Renal cortex interstitium (tissue), 11 donors: ENCODE data around the gene PAPPA. TPM values are rescaled to one million over a fixed set of nuclear protein-coding genes. Genes with fewer than 3 reads are reported as not detected.

Experiments
- DNase-seq, 11 donors: peaks; one replicate each; pipeline ENCODE4 v3.0.0-alpha.2; 2013; ENCODE audit warnings: low read depth in 9 of 11, low spot score in 4 of 11; ENCODE audit errors: extremely low read depth in 1 of 11
- polyA plus RNA-seq, 3 donors: library from polyadenylated mRNA; unstranded; fragments of 120-200 nt; gene quantifications; one replicate each; pipeline ENCODE4 v1.2.1, GENCODE V29; 2013; ENCODE audit not compliant: insufficient read length in 3 of 3

PAPPA gene
- polyA plus RNA-seq, 3 donors: 2.9 to 14.8 (median 6.5) TPM

- DNase-seq: no peak
Measured at GRCh38 chr9:116355153-116355921, 201.7 kb downstream of the PAPPA start.

- DNase-seq: no peak
Measured at GRCh38 chr9:116358251-116358650, 204.7 kb downstream of the PAPPA start.

- no peak for DNase-seq
Measured at GRCh38 chr9:116360016-116360415, 206.4 kb downstream of the PAPPA start.

- no peak for DNase-seq
Measured at GRCh38 chr9:116360989-116361388, 207.4 kb downstream of the PAPPA start.

GRCh38 chr9:116361547-116361946 is 208.0 kb downstream of the PAPPA start:
- DNase-seq: no peak

- DNase-seq: no peak
Measured at GRCh38 chr9:116362493-116362892, 208.9 kb downstream of the PAPPA start.

GRCh38 chr9:116365056-116365471 is 211.5 kb downstream of the PAPPA start:
- DNase-seq: peak in 10 of 11 donors; percentile 33 to 75 (median 56)

- DNase-seq: no peak
Measured at GRCh38 chr9:116366241-116366640, 212.7 kb downstream of the PAPPA start.

- DNase-seq: no peak
Measured at GRCh38 chr9:116368680-116369079, 215.1 kb downstream of the PAPPA start.

- no peak for DNase-seq
Measured at GRCh38 chr9:116369706-116370105, 216.1 kb downstream of the PAPPA start.

- no peak for DNase-seq
Measured at GRCh38 chr9:116370556-116370955, 217.0 kb downstream of the PAPPA start.

GRCh38 chr9:116372081-116372673 is 218.6 kb downstream of the PAPPA start:
- DNase-seq: no peak

GRCh38 chr9:116372786-116373185 is 219.2 kb downstream of the PAPPA start:
- DNase-seq: no peak

- no peak for DNase-seq
Measured at GRCh38 chr9:116377179-116377798, 223.7 kb downstream of the PAPPA start.

GRCh38 chr9:116378873-116379272 is 225.3 kb downstream of the PAPPA start:
- DNase-seq: no peak

- DNase-seq: no peak
Measured at GRCh38 chr9:116379821-116380220, 226.2 kb downstream of the PAPPA start.

GRCh38 chr9:116380496-116380995 is 227.0 kb downstream of the PAPPA start:
- no peak for DNase-seq

GRCh38 chr9:116381350-116381749 is 227.8 kb downstream of the PAPPA start:
- no peak for DNase-seq

- no peak for DNase-seq
Measured at GRCh38 chr9:116382053-116382452, 228.5 kb downstream of the PAPPA start.

GRCh38 chr9:116383133-116383532 is 229.5 kb downstream of the PAPPA start:
- DNase-seq: no peak
